IPS DF 6.9 (cell line): ENCODE results near the gene PSAT1.

Experiments used
- DNase-seq: peaks from one replicate; pipeline ENCODE4 v3.0.0-alpha.2; 2013; ENCODE audit warnings: low read depth, low spot score
- H3K27ac ChIP-seq: one replicate; pipeline ENCODE4 v1.5.1; 2013; ENCODE audit warnings: low read length, control low read depth
- H3K27me3 ChIP-seq: 2 replicates; pipeline ENCODE4 v1.6.1; 2013; ENCODE audit warnings: mild to moderate bottlenecking, low read length; ENCODE audit not compliant: control insufficient read depth, insufficient read depth
- H3K36me3 ChIP-seq: 2 replicates; pipeline ENCODE4 v1.6.1; 2013; ENCODE audit warnings: low read length; ENCODE audit not compliant: control insufficient read depth, insufficient read depth
- H3K4me1 ChIP-seq: 2 replicates; pipeline ENCODE4 v1.6.1; 2013; ENCODE audit warnings: low read length; ENCODE audit not compliant: control insufficient read depth, insufficient read depth
- H3K4me3 ChIP-seq: 2 replicates; pipeline ENCODE4 v1.5.1; 2013; ENCODE audit warnings: mild to moderate bottlenecking, low read length
- H3K9me3 ChIP-seq: 2 replicates; pipeline ENCODE4 v1.6.1; 2013; ENCODE audit warnings: low read length, inconsistent platforms; ENCODE audit not compliant: control insufficient read depth, insufficient read depth
- WGBS: extraction: QIAGEN DNeasy Blood & Tissue Kit; methylation state at CpG from one replicate; pipeline ENCODE4 v1.1.7; 2013; ENCODE audit warnings: mixed read lengths, missing lambda C conversion rate; ENCODE audit not compliant: insufficient read length, insufficient coverage; 5-methylcytosine and 5-hydroxymethylcytosine counted together

Gene PSAT1

GRCh38 chr9:78303377-78304062 lies 6.6 kb downstream of the PSAT1 start:
- DNase-seq, result no peak
- Histone ChIP-seq H3K4me1 (no peaks in the 10 kb centered on the region), H3K36me3 (peaks cover 55% of the 10 kb centered on the region), H3K27me3 (no peaks in the 10 kb centered on the region), H3K4me3 (no peak overlapping the region), H3K9me3 (no peaks in the 10 kb centered on the region), H3K27ac (no peak overlapping the region)
- WGBS, result no CpG with 5 or more reads among the region's 3 CpGs

GRCh38 chr9:78304357-78304756 lies 7.4 kb downstream of the PSAT1 start:
- no peak for DNase-seq
- Histone ChIP-seq H3K27me3 (no peaks in the 10 kb centered on the region), H3K4me1 (no peaks in the 10 kb centered on the region), H3K27ac (no peak overlapping the region), H3K4me3 (no peak overlapping the region), H3K36me3 (peaks cover 59% of the 10 kb centered on the region), H3K9me3 (no peaks in the 10 kb centered on the region)
- WGBS, result no CpG with 5 or more reads among the region's 1 CpG

GRCh38 chr9:78306222-78307076 lies 9.5 kb downstream of the PSAT1 start:
- Histone ChIP-seq H3K27ac (no peak overlapping the region), H3K4me1 (no peaks in the 10 kb centered on the region), H3K9me3 (no peaks in the 10 kb centered on the region), H3K27me3 (no peaks in the 10 kb centered on the region), H3K36me3 (peaks cover 58% of the 10 kb centered on the region), H3K4me3 (no peak overlapping the region)
- no CpG with 5 or more reads among the region's 16 CpGs for WGBS
- no peak for DNase-seq

- H3K27ac ChIP-seq, result no peak overlapping the region
- H3K4me1 ChIP-seq, result no peaks in the 10 kb centered on the region
- H3K4me3 ChIP-seq, result no peak overlapping the region
- no CpG with 5 or more reads among the region's 2 CpGs for WGBS
- no peak for DNase-seq
- H3K9me3 ChIP-seq, result no peaks in the 10 kb centered on the region
- H3K36me3 ChIP-seq, result peaks cover 53% of the 10 kb centered on the region
- H3K27me3 ChIP-seq, result no peaks in the 10 kb centered on the region
These were observed 10.4 kb downstream of the PSAT1 start for GRCh38 chr9:78307360-78307759.

- Histone ChIP-seq H3K4me1 (no peaks in the 10 kb centered on the region), H3K27me3 (no peaks in the 10 kb centered on the region), H3K36me3 (peaks cover 43% of the 10 kb centered on the region), H3K4me3 (no peak overlapping the region), H3K27ac (no peak overlapping the region), H3K9me3 (no peaks in the 10 kb centered on the region)
- no CpG with 5 or more reads among the region's 6 CpGs for WGBS
- DNase-seq, result no peak
These were observed 12.1 kb downstream of the PSAT1 start for GRCh38 chr9:78309066-78309465.

DNA sequence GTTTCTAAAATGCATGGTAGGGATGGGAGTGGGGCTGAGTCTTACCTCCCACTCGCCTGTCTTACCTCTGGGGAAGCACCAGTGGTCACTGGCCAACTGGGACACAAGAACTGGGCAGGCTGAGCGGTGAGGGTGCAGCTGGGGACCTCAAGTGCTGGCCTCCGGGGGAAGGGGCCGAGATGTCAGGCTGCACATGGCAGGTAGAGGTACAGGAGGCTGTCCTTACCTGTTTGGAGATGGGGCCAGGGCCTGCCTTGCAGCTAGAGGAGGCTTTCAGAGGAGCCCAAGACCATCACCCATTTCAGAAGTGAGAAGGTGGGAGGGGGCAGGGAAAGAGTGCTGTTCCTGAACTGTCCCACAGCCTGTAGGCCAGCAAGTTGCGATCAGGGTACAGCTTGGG lies 14.2 kb downstream of the PSAT1 start:
- peaks cover 37% of the 10 kb centered on the region for H3K36me3 ChIP-seq
- no peak for DNase-seq
- no peak overlapping the region for H3K27ac ChIP-seq
- no peaks in the 10 kb centered on the region for H3K27me3 ChIP-seq
- WGBS, result no CpG with 5 or more reads among the region's 5 CpGs
- H3K4me3 ChIP-seq, result no peak overlapping the region
- no peaks in the 10 kb centered on the region for H3K4me1 ChIP-seq
- no peaks in the 10 kb centered on the region for H3K9me3 ChIP-seq

GRCh38 chr9:78311886-78312524 lies 15.1 kb downstream of the PSAT1 start:
- H3K9me3 ChIP-seq, result no peaks in the 10 kb centered on the region
- no peaks in the 10 kb centered on the region for H3K4me1 ChIP-seq
- H3K4me3 ChIP-seq, result no peak overlapping the region
- no CpG with 5 or more reads among the region's 9 CpGs for WGBS
- DNase-seq, result no peak
- H3K27me3 ChIP-seq, result no peaks in the 10 kb centered on the region
- no peak overlapping the region for H3K27ac ChIP-seq
- peaks cover 36% of the 10 kb centered on the region for H3K36me3 ChIP-seq

DNA sequence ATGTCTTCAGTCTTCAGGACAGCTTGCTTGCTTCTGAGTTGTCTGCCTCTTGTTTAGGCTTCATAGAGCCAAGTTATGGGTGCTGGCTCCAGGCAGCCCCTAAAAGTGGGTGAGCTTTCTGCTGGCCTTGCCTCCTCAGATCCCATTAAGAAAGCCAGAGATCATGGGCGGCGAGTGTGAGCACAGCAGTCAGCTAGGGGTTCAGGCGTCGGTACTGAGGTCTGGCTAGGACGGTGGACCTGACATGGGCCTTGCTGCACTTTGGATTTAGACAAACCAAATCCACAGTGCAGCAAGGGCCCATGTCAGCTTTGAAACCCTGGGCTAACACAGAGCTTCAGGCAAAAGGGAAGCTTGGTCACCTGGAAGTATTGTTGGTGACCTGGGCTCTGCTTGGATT lies 17.6 kb downstream of the PSAT1 start:
- Histone ChIP-seq H3K27ac (no peak overlapping the region), H3K4me1 (no peaks in the 10 kb centered on the region), H3K9me3 (no peaks in the 10 kb centered on the region), H3K36me3 (peaks cover 39% of the 10 kb centered on the region), H3K27me3 (no peaks in the 10 kb centered on the region), H3K4me3 (no peak overlapping the region)
- no peak for DNase-seq
- WGBS, result no CpG with 5 or more reads among the region's 5 CpGs

DNA sequence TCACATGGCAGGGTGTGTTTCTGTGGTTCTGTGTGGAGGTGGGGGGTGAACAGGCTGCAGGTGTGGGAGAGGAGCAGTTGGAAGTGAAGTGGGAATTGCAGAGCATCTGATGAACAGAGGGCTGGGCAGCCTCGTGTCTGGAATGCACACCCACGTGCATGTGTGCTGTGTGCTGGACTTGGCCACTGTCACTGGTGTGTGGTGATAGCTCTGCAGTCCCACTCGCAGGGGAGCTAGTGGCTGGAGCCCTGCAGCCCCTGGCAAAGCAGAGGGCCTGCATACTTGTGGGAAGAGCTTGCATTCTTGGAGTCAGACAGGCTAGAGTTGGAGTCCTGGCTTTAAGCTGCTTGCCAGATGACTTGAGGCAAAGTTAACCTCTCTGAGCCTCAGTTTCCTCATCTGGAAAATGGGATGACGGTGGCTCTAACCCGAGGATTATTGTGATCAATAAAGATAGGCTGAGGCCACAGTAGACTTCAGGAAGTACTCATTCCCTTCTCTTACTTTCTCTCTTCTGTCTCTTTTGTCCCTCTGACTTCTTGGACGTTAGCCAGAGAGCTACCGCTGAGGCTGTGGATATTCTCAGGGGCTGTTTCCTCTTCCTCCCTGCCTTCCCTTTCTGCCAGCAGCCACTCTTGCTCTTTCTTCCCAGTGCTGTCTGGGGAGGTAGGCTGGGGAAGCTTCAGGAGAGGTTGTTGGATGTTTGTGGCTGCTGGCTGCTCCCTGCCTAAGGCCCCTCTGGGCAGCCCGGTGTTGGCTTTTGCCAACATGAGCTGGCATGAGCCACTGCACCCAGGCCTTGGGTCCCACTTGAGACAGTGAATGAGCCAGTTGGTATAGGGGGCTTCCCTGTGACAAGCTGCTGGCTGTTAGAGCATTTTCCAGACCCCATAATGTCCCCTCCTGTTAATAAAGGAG lies 18.3 kb downstream of the PSAT1 start:
- WGBS, result no CpG with 5 or more reads among the region's 8 CpGs
- Histone ChIP-seq H3K36me3 (peaks cover 45% of the 10 kb centered on the region), H3K9me3 (no peaks in the 10 kb centered on the region), H3K4me1 (no peaks in the 10 kb centered on the region), H3K27ac (no peak overlapping the region), H3K4me3 (no peak overlapping the region), H3K27me3 (no peaks in the 10 kb centered on the region)
- DNase-seq, result no peak
